HepG2 (cell line): Measurements from ENCODE around the gene UNCX. TPM values are rescaled to one million over a fixed set of nuclear protein-coding genes. Genes with fewer than 3 reads are reported as not detected.

Experiments
- ATAC-seq: fragments of 200-7000 bp; cut with Tn5 transposase; 3 replicates; pipeline ENCODE4 v1.9.1; 2020; ENCODE audit warnings: mild to moderate bottlenecking, moderate library complexity
- BruUV-seq: library from RNA; stranded (reverse); fragments of 400-500 nt; replicated peaks from 2 replicates; lab custom pipeline; 2021; lab: Mats Ljungman, UMichigan
- CTCF ChIA-PET: fragments of 300-600 bp; formaldehyde crosslinking; extraction: SDS; loops from one replicate; lab custom pipeline; 2021; ENCODE audit warnings: low total read pairs, inconsistent platforms, low intra/inter-chr PET ratio; lab: Yijun Ruan, JAX
- POLR2A ChIA-PET: fragments of 350-600 bp; sonication (Branson Sonifier 250); formaldehyde crosslinking; loops from one replicate; lab custom pipeline; 2020; ENCODE audit warnings: antibody characterized with exemption, inconsistent platforms; lab: Yijun Ruan, JAX
- DNase-seq: peaks from one replicate; pipeline ENCODE4 v3.0.0-alpha.2; 2015; ENCODE audit warnings: low spot score
- FAIRE-seq: peaks from 3 replicates; lab custom pipeline; 2011; peaks lifted over from hg19 to GRCh38; lab: Jason Lieb, UNC
- H2AFZ ChIP-seq: one replicate; pipeline ENCODE4 v1.6.1; 2011; ENCODE audit warnings: low read length, inconsistent platforms
- H3K27ac ChIP-seq: fragments of 300-600 bp; 3 replicates; pipeline ENCODE4 v1.8.0; 2011; ENCODE audit warnings: mixed run types, mild to moderate bottlenecking, mixed read lengths, low read length, inconsistent platforms; ENCODE audit not compliant: insufficient read depth; ENCODE audit errors: extremely low read length
- H3K27me3 ChIP-seq, 2 experiments: fragments of 200-600 bp in 1 of 2; 2 replicates in 1 of 2; 3 replicates in 1 of 2; pipeline versions ENCODE4 v1.6.0 to v1.8.0; 2011; ENCODE audit warnings: low read length in 2 of 2, mild to moderate bottlenecking in 2 of 2, moderate library complexity in 2 of 2, inconsistent platforms in 1 of 2; ENCODE audit not compliant: insufficient read depth in 2 of 2, control insufficient read depth in 1 of 2
- H3K36me3 ChIP-seq, 2 experiments: fragments of 200-600 bp in 1 of 2; replicated peaks in 1 of 2; 2 replicates in 1 of 2; 3 replicates in 1 of 2; pipeline versions ENCODE4 v1.5.1 to v1.8.0; 2011; ENCODE audit warnings: low read length in 2 of 2, inconsistent platforms in 1 of 2; ENCODE audit not compliant: insufficient read depth in 2 of 2, control insufficient read depth in 1 of 2
- H3K4me1 ChIP-seq: 2 replicates; pipeline ENCODE4 v1.5.1; 2012; ENCODE audit warnings: low read length, inconsistent platforms; ENCODE audit not compliant: insufficient read depth
- H3K4me2 ChIP-seq: 2 replicates; pipeline ENCODE4 v1.6.0; 2011; ENCODE audit warnings: low read depth, low read length, inconsistent platforms
- H3K4me3 ChIP-seq, 3 experiments: fragments of 200-600 bp in 1 of 3; sonication (generic), shearing (Covaris generic) in 1 of 3; replicated peaks in 1 of 3; 2 replicates each; pipeline ENCODE4 v1.5.1; 2011 to 2016; ENCODE audit warnings: low read length in 3 of 3, inconsistent platforms in 2 of 3, low read depth in 2 of 3, mild to moderate bottlenecking in 2 of 3, control low read depth in 1 of 3, mixed read lengths in 1 of 3; ENCODE audit not compliant: insufficient read depth in 1 of 3
- H3K79me2 ChIP-seq: one replicate; pipeline ENCODE4 v1.6.1; 2011; ENCODE audit warnings: low read length, inconsistent platforms; ENCODE audit not compliant: insufficient read depth
- H3K9ac ChIP-seq: 2 replicates; pipeline ENCODE4 v1.6.0; 2011; ENCODE audit warnings: mild to moderate bottlenecking, low read depth, low read length, inconsistent platforms; ENCODE audit not compliant: insufficient read depth
- H3K9me3 ChIP-seq: 2 replicates; pipeline ENCODE4 v1.5.1; 2012; ENCODE audit warnings: mild to moderate bottlenecking, low read length
- H4K20me1 ChIP-seq: 2 replicates; pipeline ENCODE4 v1.6.0; 2011; ENCODE audit warnings: inconsistent platforms, mild to moderate bottlenecking, low read length, moderate library complexity; ENCODE audit not compliant: insufficient read depth
- ARNT ChIP-seq: fragments of 450-650 bp; IDR thresholded peaks from 2 replicates; pipeline ENCODE4 v1.6.1; 2017
- CAMTA2 ChIP-seq: sonication (generic); formaldehyde crosslinking; IDR thresholded peaks from 2 replicates; pipeline ENCODE4 v1.4.0; 2020; ENCODE audit warnings: mild to moderate bottlenecking, missing genetic modification reagents, borderline replicate concordance
- EEA1 ChIP-seq: sonication (generic); formaldehyde crosslinking; IDR thresholded peaks from 2 replicates; pipeline ENCODE4 v1.5.1; 2020; ENCODE audit warnings: mild to moderate bottlenecking, missing genetic modification reagents, borderline replicate concordance
- GABPA ChIP-seq, 2 experiments: IDR thresholded peaks; 2 replicates each; pipeline ENCODE4 v1.6.1; 2011 to 2016; ENCODE audit warnings: low read depth in 2 of 2, low read length in 1 of 2, missing biosample characterization in 1 of 2, missing genetic modification characterization in 1 of 2
- KDM5B ChIP-seq: sonication (generic); formaldehyde crosslinking; IDR thresholded peaks from 2 replicates; pipeline ENCODE4 v1.4.0; 2020; ENCODE audit warnings: missing genetic modification reagents, mild to moderate bottlenecking, borderline replicate concordance
- MED8 ChIP-seq: sonication (generic); formaldehyde crosslinking; IDR thresholded peaks from 2 replicates; pipeline ENCODE4 v1.8.1; 2023; ENCODE audit warnings: mild to moderate bottlenecking, missing genetic modification reagents; ENCODE audit not compliant: insufficient replicate concordance
- PRMT3 ChIP-seq: sonication (generic); formaldehyde crosslinking; IDR thresholded peaks from 2 replicates; pipeline ENCODE4 v1.8.1; 2022; ENCODE audit warnings: low read depth, mild to moderate bottlenecking, moderate library complexity, missing genetic modification reagents, borderline replicate concordance
- SAFB2 ChIP-seq: sonication (generic); formaldehyde crosslinking; IDR thresholded peaks from 2 replicates; pipeline ENCODE4 v1.5.1; 2020; ENCODE audit warnings: missing genetic modification reagents, low read depth, mild to moderate bottlenecking, borderline replicate concordance
- SP2 ChIP-seq: sonication (generic); formaldehyde crosslinking; IDR thresholded peaks from 2 replicates; pipeline ENCODE4 v1.5.1; 2020; ENCODE audit warnings: mild to moderate bottlenecking, missing genetic modification reagents
- SP5 ChIP-seq: IDR thresholded peaks from 2 replicates; pipeline ENCODE4 v1.6.1; 2016; ENCODE audit warnings: low read depth, borderline replicate concordance
- ZNF10 ChIP-seq: sonication (generic); formaldehyde crosslinking; IDR thresholded peaks from 2 replicates; pipeline ENCODE4 v1.4.0; 2020; ENCODE audit warnings: mild to moderate bottlenecking, low read depth, missing genetic modification reagents, borderline replicate concordance
- ZNF224 ChIP-seq: sonication (generic); formaldehyde crosslinking; IDR thresholded peaks from 2 replicates; pipeline ENCODE4 v1.5.0; 2020; ENCODE audit warnings: mild to moderate bottlenecking, missing genetic modification reagents
- ZNF354B ChIP-seq: sonication (generic); formaldehyde crosslinking; IDR thresholded peaks from 2 replicates; pipeline ENCODE4 v1.8.0; 2022; ENCODE audit warnings: mild to moderate bottlenecking, missing genetic modification reagents
- ZNF792 ChIP-seq: IDR thresholded peaks from 2 replicates; pipeline ENCODE4 v1.6.1; 2016
- WGBS: methylation state at CpG from one replicate; pipeline ENCODE4 v1.1.6; 2017; ENCODE audit warnings: low lambda C conversion rate; 5-methylcytosine and 5-hydroxymethylcytosine counted together
- in situ Hi-C: cut with HindIII; loops from 2 replicates; pipeline ENCODE4 v1.10.0; 2017; ENCODE audit warnings: low pct_unique_long_range_greater_than_20kb; ENCODE audit not compliant: extremely low pct_ligation_motif_present
- intact Hi-C: fragments of 100-400 bp; cut with micrococcal nuclease; formaldehyde crosslinking; loops from one replicate; pipeline ENCODE4 v1.10.0; 2022; ENCODE audit not compliant: unreplicated experiment
- polyA plus RNA-seq, 8 experiments: library from polyadenylated mRNA; depleted of rRNA in 3 of 8; stranded (reverse) in 7 of 8; unstranded in 1 of 8; fragments of >200 nt; fragmentation: Illumina TruSeq in 4 of 8; extraction: Trizol in 4 of 8; gene quantifications; 2 replicates each; pipeline versions ENCODE4 v1.2.1 to v1.2.3, GENCODE V29; 2011 to 2016; ENCODE audit warnings: low read depth in 4 of 8, missing spikeins in 1 of 8, mixed read lengths in 1 of 8; ENCODE audit not compliant: insufficient read depth in 1 of 8
- total RNA-seq, 5 experiments: library from RNA; depleted of rRNA; stranded (reverse); fragments of >200 nt; fragmentation: Illumina TruSeq; extraction: Trizol; gene quantifications; 2 replicates each; pipeline ENCODE4 v1.2.3, GENCODE V29; 2016; ENCODE audit warnings: low read depth in 1 of 5
- TF ChIP-seq, protein P1 (sequence below): sonication (generic); formaldehyde crosslinking; IDR thresholded peaks from 2 replicates; pipeline ENCODE4 v1.5.0; 2020; ENCODE audit warnings: missing genetic modification reagents, mild to moderate bottlenecking, borderline replicate concordance
- TF ChIP-seq, protein P2 (sequence below): sonication (generic); formaldehyde crosslinking; IDR thresholded peaks from 2 replicates; pipeline ENCODE4 v1.4.0; 2020; ENCODE audit warnings: missing genetic modification reagents; ENCODE audit errors: not compliant biosample characterization
- TF ChIP-seq, protein P3 (sequence below): sonication (generic); formaldehyde crosslinking; IDR thresholded peaks from 2 replicates; pipeline ENCODE4 v1.8.0; 2022; ENCODE audit warnings: missing genetic modification reagents, mild to moderate bottlenecking, moderate library complexity, borderline replicate concordance

UNCX gene
- total and polyA plus RNA-seq, 2 of the 13 experiments (the other 11 are each of a cell fraction or from before 2014, with no cell fraction given): not detected

DNA sequence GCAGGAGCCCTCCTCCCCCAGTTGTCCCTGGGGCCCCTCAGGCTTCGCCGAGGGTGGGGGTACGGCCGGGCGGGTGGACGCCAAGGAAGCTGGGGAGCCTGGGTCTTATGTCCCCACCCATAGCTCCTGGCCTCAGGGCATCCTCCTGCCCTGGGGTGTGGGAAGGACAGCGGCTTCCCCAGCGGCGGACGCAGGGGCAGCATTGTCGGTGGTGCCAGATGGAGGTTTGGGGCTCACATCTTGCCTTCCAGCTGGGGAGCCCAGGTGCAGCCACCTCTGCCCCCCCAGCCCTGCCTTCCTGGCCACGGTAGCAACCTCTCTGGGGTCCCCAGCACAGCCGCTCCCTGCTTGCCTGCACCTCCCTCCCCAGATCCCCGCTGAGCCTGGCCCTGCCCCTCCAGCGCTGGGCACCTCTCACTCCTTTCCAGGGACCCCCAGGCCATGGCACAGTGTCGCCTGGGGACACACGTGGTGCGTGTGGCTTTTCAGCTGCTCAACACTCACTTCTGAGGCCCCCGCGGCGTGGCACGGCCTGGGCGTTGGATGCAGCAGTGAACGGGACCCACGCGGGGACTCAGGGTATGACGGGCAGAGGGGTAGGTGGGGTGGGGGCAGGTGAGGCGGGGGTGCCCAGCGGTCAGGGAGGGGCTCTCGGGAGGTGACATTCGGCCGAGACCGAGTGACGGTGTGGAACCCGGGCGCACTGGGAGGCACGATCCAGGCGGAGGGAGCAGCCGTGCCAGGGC, 53.1 kb downstream of the UNCX start:
- no peak for DNase-seq
- no peak for TF ChIP-seq EEA1 (CRISPR knock-in tag)
- no peak for TF ChIP-seq ZNF792
- no peak for TF ChIP-seq CAMTA2 (CRISPR knock-in tag)
- TF ChIP-seq ARNT: no peak
- TF ChIP-seq ZNF10: no peak
- TF ChIP-seq ZNF224 (CRISPR knock-in tag): no peak
- TF ChIP-seq, protein P1, sequence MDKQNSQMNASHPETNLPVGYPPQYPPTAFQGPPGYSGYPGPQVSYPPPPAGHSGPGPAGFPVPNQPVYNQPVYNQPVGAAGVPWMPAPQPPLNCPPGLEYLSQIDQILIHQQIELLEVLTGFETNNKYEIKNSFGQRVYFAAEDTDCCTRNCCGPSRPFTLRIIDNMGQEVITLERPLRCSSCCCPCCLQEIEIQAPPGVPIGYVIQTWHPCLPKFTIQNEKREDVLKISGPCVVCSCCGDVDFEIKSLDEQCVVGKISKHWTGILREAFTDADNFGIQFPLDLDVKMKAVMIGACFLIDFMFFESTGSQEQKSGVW (CRISPR knock-in tag): no peak
- no peak for TF ChIP-seq MED8 (CRISPR knock-in tag)
- TF ChIP-seq PRMT3: no peak
- TF ChIP-seq, protein P2, sequence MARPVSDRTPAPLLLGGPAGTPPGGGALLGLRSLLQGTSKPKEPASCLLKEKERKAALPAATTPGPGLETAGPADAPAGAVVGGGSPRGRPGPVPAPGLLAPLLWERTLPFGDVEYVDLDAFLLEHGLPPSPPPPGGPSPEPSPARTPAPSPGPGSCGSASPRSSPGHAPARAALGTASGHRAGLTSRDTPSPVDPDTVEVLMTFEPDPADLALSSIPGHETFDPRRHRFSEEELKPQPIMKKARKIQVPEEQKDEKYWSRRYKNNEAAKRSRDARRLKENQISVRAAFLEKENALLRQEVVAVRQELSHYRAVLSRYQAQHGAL (CRISPR knock-in tag): no peak
- no peak for TF ChIP-seq ZNF354B (CRISPR knock-in tag)
- TF ChIP-seq, protein P3, sequence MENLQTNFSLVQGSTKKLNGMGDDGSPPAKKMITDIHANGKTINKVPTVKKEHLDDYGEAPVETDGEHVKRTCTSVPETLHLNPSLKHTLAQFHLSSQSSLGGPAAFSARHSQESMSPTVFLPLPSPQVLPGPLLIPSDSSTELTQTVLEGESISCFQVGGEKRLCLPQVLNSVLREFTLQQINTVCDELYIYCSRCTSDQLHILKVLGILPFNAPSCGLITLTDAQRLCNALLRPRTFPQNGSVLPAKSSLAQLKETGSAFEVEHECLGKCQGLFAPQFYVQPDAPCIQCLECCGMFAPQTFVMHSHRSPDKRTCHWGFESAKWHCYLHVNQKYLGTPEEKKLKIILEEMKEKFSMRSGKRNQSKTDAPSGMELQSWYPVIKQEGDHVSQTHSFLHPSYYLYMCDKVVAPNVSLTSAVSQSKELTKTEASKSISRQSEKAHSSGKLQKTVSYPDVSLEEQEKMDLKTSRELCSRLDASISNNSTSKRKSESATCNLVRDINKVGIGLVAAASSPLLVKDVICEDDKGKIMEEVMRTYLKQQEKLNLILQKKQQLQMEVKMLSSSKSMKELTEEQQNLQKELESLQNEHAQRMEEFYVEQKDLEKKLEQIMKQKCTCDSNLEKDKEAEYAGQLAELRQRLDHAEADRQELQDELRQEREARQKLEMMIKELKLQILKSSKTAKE (CRISPR knock-in tag): no peak
- no peak for TF ChIP-seq KDM5B (CRISPR knock-in tag)
- no peak for TF ChIP-seq GABPA (IDR thresholded peaks at IDR 0.05; ENCODE audit: low read depth, low read length)
- TF ChIP-seq GABPA (CRISPR knock-in tag; IDR thresholded peaks at IDR 0.05; ENCODE audit: low read depth): no peak
- TF ChIP-seq SP5 (CRISPR knock-in tag): no peak
- no peak for TF ChIP-seq SAFB2 (CRISPR knock-in tag)
- TF ChIP-seq SP2 (CRISPR knock-in tag): no peak

More for the DNA sequence above, 53.1 kb downstream of the UNCX start:
- H2AFZ ChIP-seq: no peak overlapping the region
- no peak overlapping the region for H3K9ac ChIP-seq
- no peak for FAIRE-seq
- in situ Hi-C loops: no loop called here
- ChIA-PET CTCF (no interaction called here), POLR2A (no interaction called here)
- H3K36me3 ChIP-seq: no peaks in the 10 kb centered on the region
- intact Hi-C loops: no loop called here
- H3K4me1 ChIP-seq: no peaks in the 10 kb centered on the region
- no peak overlapping the region for H3K4me3 ChIP-seq
- WGBS: 11% methylated on average over 8 of the region's 39 CpGs
- H3K27ac ChIP-seq: no peak overlapping the region
- no peaks in the 10 kb centered on the region for H4K20me1 ChIP-seq
- H3K9me3 ChIP-seq: no peaks in the 10 kb centered on the region
- no TSS peak for BruUV-seq
- no peak overlapping the region for H3K4me2 ChIP-seq
- H3K79me2 ChIP-seq: no peaks in the 10 kb centered on the region
- peaks cover 21 to 67% of the 10 kb centered on the region in 2 experiments for H3K27me3 ChIP-seq
- no peak for ATAC-seq
